GM21576 (cell line): Measurements from ENCODE around the gene ADAM29.
"Not testable (repeated sequence)": the region's sequence is repeated elsewhere in the genome, so short reads cannot be mapped to it uniquely, and the experiment has no call there.

ENCODE experiments used
- ATAC-seq: cut with Tn5 transposase; IDR thresholded peaks from one replicate; pipeline ENCODE4 v1.9.1; 2021; ENCODE audit warnings: mild to moderate bottlenecking, moderate library complexity; ENCODE audit not compliant: unreplicated experiment

The ADAM29 gene

GRCh38 chr4:174946246-174946645 is 28.1 kb downstream of the ADAM29 start:
- no peak for ATAC-seq

DNA sequence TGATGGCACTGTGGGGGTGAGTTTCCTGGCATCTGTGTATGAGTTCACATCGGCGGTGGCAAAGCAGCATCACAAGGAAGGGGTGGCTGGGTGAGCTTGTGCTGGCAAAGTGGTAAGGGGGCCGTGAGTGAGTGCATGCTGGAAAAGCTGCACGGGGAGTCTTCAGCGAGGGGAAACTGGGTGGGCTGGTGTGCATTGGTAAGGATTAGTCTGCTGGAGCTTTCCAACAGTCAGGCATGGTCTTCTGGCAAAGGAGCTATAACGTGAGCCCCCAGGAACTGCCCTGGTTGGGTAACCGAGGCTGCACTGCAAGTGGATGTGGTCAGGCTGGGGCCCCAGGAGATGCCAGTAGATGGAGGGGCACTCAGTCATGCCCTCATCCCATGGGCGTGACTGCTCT is 30.7 kb downstream of the ADAM29 start:
- ATAC-seq, result no peak

GRCh38 chr4:174972911-174973310 is 54.8 kb downstream of the ADAM29 start:
- ATAC-seq, result no peak

DNA sequence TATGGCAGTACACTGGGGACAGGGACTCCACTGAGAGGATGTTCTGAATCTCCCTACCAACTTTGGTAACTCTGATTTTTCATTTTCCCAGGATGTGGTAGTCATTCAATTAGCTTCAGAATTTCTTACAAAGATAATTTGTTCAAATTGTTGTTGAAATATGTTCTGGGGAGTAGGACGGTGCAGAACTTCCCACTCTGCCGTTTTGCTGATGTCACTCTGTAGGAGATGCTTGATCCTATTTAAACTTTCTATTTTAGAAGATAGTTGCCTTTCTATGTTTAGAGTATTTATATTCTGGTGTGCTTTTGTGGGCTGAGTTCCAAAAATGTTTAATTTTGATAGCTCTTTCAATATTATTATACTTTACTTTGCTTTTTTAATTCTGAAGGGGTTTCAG is 55.2 kb downstream of the ADAM29 start:
- ATAC-seq, result no peak

DNA sequence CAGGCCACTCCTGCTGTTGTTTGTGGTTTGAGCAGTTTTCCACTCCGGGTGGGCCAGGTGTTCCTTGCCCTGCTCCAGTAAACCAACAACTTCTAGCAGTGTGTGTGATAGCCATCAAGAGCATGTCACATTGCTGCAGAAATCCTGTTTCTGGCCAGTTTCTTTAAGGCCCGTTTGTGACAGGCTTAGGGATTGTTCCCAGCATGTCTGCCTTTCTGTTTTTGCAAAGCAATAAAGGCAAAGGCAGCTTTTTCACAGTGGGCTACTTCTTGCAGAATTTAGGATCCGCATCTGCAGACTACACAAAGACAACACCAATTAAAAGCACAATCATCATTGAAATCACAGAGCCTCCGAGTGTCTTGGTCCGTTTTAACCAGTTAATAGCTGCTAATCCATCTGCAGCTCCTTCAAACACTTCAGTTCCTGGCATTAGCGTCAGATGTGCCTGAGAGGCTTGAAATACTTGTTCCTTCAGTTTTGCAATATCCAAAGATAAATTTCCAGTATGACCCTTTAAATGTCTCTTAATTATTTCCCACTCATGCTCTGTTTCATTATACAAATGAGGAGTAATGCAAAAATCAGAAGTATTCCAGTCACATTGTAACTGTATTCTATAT is 65.1 kb downstream of the ADAM29 start:
- ATAC-seq, result no peak

- not testable (repeated sequence) for ATAC-seq
Measured at GRCh38 chr4:174983870-174984269, 65.7 kb downstream of the ADAM29 start.

- no peak for ATAC-seq
Measured at GRCh38 chr4:174989791-174990190, 71.6 kb downstream of the ADAM29 start.

DNA sequence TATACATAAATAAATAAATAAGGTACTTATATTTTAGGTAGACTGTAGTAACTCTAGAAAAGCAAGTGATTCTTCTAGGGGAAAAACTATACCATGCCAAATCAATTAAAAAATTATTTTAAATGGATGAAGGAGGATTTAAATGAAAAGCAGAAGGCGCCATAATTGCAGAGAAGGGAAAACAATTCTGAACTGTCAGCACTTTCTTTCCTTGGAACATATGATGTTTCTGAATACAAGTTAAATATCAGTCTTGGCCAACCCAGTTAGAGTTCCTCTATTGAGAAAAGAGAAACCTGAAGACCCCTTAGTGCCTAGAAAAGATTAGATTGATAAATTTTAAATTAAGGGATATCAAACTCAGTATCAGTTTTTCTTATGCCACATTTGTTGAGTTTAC is 75.8 kb downstream of the ADAM29 start:
- no peak for ATAC-seq

GRCh38 chr4:174996079-174996478 is 77.9 kb downstream of the ADAM29 start:
- no peak for ATAC-seq

DNA sequence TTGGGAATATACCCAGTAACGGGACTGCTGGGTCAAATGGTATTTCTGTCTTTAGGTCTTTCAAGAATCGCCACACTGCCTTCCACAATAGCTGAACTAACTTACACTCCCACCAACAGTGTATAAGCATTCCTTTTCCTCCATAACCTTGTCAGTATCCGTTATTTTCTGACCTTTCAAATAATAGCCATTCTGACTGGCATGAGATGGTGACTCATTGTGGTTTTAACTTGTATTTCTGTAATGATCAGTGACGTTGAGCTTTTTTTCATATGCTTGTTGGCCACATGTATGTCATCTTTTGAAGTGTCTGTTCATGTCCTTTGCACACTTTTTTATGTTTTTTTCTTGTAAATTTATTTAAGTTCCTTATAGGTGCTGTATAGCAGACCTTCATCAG is 81.2 kb downstream of the ADAM29 start:
- ATAC-seq, result no peak

GRCh38 chr4:175017751-175018150 is 99.6 kb downstream of the ADAM29 start:
- no peak for ATAC-seq

DNA sequence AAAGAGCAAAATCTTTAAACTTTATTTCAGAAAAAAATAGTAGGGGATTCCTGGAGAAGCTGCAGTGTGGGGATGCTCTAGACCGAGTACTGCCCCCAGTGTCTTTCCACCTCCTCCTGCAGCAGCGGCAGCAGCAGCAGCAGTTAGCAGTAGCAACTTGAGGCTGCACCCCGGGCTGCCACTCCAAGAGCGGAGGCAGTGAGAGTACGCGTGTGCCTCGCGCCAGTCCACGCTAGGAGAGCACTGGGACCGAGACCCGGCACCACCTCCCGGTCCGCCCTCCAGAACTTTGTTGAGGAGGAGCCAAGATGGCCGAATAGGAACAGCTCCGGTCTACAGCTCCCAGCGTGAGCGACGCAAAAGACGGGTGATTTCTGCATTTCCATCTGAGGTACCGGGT is 101.3 kb downstream of the ADAM29 start:
- not testable (repeated sequence) for ATAC-seq
